NK-92 treated with Interleukin-12 subunit alpha and Interleukin-12 subunit beta, amount 100 ng/mL, for 24 hours (cell line): ENCODE data around the gene ADAM22.
"Not testable (repeated sequence)": the region's sequence is repeated elsewhere in the genome, so short reads cannot be mapped to it uniquely, and the experiment has no call there.

Experiments
- DNase-seq: peaks from one replicate; lab custom pipeline; 2025; lab: John Stamatoyannopoulos, UW

Gene ADAM22

DNA sequence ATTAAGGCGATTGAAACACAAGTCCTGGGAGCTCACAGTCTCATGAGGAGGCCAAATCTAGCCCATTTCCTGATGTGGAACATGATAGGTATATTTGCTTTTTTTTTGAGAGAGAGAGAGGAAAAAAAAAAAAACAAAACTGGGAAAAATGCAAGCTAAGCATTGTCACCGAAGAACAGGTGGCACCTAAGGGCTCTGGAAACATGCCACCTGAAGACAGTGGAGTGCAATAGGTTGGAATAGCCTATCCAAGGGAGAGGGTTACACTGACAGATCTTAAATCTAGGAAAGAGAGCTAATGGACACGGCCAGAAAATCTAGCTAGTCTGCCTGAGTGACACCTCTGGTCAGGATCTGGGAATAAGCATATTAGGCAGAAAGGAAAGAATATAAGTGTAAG is 175.6 kb downstream of the ADAM22 start:
- DNase-seq = no peak

DNA sequence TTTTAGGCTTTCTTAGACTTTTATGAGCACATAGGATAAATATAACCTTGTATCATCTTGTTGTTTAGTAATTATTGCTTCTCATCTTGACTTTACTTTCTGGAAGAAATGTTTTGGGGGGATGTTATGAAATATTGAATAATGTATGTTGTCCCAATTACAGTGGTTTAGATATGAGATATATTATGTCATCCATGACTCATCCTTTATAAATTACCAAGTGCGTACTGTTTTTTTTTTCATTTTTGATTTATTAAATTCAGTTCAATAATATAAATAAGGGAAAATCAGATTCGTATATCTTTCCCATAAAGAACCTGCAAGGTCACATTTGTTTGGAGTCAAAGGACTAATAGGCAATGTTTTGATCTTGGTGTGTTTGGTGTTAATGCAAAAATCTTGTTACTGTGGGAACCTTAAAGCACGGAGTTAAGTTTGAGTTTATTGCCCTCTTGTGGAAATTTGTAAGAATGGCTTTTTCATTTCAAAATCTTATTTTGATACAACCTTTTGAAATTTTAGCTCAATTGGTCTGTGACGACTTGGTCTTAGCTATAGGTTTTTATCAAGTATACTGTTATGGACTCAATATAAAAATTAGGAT is 177.2 kb downstream of the ADAM22 start:
- no peak for DNase-seq

DNA sequence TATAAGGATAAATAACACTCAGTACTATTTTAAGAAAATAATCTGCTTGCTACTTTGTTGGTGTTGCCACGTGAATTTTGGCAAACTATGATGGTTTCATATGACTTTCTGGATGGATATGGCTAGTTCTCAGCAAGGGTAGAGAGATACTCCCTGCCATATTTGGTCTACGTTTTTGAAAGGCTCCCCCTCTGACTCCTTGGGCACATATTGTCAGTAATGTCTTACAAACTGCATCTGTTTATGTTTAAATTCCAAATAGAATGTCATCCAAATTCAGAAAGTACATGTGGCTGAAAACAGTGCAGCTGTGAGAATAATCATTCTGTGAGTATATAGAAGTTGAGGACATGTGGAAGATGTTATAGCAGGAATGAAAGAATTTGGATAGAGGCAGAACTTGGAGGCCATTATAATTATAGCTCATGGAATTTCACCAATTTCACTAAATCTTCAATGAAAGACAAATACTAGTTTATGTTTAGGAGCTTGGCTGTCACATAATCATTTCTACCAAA is 178.0 kb downstream of the ADAM22 start:
- DNase-seq = no peak

- DNase-seq = no peak
These were observed 181.3 kb downstream of the ADAM22 start for GRCh38 chr7:88115258-88115796.

- no peak for DNase-seq
These were observed 181.8 kb downstream of the ADAM22 start for GRCh38 chr7:88115816-88116215.

GRCh38 chr7:88116235-88116795 is 182.3 kb downstream of the ADAM22 start:
- DNase-seq = no peak

GRCh38 chr7:88117325-88117724 is 183.3 kb downstream of the ADAM22 start:
- no peak for DNase-seq

DNA sequence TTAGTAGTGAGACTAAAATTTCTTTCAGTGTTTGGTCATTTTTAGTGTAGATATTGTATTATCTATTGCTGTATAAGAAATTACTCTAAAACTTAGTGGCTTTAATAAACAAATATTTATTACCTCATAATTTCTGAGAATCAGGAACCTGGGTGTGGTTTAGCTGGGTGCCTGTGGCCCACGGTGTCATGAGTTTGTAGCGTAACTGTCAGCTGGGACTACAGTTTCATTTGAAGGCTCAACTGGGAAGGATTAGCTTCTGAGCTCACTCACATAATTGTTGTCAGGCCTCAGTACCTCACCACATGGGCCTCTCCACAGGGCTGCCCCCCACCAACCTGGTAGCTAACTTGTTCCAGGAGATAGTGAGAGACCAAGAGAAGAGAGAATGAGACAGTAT is 187.3 kb downstream of the ADAM22 start:
- no peak for DNase-seq

GRCh38 chr7:88127637-88128290 is 193.7 kb downstream of the ADAM22 start:
- no peak for DNase-seq

GRCh38 chr7:88132725-88133124 is 198.7 kb downstream of the ADAM22 start:
- no peak for DNase-seq

GRCh38 chr7:88140947-88141346 is 206.9 kb downstream of the ADAM22 start:
- no peak for DNase-seq

GRCh38 chr7:88141479-88141878 is 207.4 kb downstream of the ADAM22 start:
- DNase-seq = no peak

DNA sequence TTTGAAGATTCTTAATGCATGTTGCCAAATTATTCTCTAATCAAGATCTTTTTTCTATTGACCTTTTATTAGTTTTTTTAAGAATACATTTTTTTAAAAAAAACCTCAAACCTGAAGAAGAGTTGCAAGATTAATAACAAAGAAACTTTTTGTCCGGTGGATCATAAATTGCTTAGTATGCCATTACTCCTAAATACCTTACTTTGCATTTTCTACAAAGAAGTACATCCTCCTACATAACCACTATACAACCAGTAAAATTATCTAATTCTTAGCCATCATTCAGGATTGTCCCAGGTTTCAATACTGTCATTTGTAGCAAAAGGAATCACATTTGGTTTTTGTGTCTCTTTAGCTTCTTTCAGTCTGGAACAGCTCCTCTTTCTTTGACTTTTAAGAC is 207.9 kb downstream of the ADAM22 start:
- no peak for DNase-seq

DNA sequence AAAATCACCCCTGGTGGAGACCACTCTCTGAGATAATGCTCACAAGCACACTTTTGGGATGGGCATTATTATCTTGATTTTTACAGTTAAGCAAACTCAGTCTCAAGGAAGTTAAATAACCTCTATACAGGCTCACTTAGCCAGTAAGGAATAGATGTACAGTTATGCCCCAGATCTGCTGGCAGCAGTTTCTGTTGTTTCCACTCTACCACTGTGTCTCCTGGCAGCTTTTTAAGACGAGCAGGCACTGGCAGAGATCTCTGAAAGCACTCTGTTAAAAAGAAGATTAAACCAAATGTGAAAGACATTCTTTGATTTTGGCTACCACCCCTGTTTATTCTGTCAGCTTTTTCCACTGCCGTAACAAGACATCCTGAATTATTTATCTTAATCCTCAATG is 212.6 kb downstream of the ADAM22 start:
- no peak for DNase-seq

- DNase-seq = no peak
These were observed 213.3 kb downstream of the ADAM22 start for GRCh38 chr7:88147341-88147740.

DNA sequence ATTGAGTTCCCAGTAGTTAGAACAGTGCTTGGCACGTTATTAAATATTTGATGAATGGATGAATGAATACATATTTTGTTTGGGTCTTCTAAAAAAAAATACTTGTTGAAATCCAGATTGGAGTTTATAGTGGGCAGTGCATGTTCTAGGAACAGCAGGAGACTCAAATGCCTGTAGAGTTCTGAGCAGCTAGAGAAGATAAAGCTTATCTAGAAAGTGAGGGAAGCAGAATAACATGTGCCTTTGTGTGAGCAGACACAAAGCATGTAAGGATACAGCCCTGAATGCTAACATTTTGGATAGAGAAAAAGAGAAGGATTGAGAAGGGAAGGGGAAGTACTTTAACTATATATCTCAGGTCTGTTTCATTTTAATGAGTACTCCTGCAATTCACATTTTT is 213.9 kb downstream of the ADAM22 start:
- DNase-seq = no peak

- no peak for DNase-seq
These were observed 216.0 kb downstream of the ADAM22 start for GRCh38 chr7:88150033-88150432.

DNA sequence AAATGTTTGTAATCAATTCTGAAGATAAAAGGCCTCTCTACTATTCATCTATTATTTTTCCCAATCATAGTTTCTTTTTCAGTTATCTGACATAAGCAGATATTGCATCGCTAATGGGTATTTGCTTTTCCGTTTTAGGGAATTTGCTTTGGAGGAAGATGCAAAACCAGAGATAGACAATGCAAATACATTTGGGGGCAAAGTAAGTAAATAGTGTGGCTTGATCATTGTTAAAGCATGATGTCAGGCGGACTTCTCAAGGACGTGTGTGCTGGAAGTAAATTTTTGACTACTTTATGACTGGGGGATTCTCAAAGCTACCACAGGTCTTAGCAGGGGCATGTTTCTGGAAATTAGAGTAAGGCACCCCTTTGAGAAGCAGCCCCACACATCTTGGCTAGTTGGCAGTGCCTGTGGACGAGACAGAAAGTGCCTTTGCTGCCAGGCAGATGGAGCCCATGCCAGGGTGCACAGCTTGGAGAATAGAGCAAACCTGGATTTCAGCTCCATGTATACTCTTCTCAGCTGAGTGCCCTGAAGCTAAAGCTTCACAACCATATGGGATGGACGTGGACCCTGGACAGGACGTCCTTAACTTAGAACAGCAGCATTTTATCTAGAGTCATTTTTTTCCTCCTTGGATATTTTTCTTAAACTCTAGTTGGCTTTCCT is 217.2 kb downstream of the ADAM22 start:
- DNase-seq = no peak

DNA sequence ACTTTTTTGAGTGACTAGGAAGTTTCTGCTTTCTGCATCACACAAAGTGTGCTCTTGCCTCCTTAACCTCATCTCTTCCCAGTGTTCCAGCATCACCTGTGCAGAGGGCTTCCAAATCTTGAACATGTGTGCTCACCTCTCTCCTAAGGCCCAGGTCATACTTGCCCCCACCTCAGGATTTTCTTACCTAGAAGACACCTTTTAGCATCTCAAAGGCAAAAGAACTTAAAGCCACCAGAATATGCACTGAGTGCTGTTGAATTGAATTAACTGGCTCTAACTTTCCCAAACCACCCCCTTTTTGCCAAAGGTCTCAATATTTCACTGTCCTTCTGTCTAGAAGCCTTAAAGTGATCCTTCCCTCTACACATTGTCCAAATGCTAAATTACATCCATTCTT is 219.3 kb downstream of the ADAM22 start:
- DNase-seq = no peak

DNA sequence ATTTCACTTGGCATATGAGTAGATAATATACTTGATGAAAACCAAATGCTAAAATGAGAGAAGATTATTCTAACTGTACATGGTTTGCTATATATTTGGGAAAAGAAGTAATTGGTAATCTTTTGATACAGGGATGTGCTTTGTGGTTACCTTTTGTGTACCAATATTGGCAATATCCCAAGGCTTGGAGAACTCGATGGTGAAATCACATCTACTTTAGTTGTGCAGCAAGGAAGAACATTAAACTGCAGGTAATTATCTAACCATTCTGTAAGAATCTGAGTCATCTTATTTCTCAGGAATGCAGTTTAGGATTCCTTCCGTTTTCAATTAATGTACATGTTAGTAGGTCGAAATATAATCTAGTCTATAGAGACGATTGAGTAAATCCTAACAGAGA is 221.7 kb downstream of the ADAM22 start:
- no peak for DNase-seq

DNA sequence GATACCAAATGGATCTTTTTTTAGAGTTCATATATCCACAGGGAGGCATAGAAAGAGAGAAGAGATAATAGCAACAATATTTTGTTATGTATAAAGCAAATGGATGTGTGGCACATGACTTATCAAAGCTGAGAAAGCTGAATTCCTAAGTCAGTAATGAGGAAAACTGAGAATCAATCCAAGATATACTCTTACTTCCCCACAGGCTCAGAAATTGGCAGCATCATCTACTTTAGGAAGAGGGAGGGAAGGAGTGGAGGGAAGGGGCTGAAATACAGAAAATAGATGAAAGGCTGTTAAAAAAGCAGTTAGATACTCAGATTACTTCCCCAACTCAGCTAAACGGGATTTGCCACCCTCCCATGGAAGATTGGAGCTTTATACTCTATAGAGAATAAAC is 222.3 kb downstream of the ADAM22 start:
- DNase-seq = no peak

- DNase-seq = not testable (repeated sequence)
These were observed 225.7 kb downstream of the ADAM22 start for GRCh38 chr7:88159741-88160140.

DNA sequence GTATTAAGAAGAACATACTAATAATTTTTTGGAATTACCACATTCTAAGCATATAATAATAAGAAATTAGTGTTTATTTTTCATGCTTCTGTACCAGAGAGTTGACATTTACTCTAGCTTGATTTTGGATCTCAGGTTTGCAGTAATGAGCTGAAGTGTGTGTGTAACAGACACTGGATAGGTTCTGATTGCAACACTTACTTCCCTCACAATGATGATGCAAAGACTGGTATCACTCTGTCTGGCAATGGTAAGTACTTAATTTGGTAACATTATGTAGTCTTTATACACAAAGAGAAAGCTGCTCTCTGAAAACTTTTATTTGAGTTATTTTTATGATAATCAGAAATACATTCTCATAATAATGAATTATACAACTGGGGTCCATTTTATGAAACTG is 231.6 kb downstream of the ADAM22 start:
- no peak for DNase-seq
